Measurements from ENCODE around the gene PBOV1.

Gene PBOV1

DNA sequence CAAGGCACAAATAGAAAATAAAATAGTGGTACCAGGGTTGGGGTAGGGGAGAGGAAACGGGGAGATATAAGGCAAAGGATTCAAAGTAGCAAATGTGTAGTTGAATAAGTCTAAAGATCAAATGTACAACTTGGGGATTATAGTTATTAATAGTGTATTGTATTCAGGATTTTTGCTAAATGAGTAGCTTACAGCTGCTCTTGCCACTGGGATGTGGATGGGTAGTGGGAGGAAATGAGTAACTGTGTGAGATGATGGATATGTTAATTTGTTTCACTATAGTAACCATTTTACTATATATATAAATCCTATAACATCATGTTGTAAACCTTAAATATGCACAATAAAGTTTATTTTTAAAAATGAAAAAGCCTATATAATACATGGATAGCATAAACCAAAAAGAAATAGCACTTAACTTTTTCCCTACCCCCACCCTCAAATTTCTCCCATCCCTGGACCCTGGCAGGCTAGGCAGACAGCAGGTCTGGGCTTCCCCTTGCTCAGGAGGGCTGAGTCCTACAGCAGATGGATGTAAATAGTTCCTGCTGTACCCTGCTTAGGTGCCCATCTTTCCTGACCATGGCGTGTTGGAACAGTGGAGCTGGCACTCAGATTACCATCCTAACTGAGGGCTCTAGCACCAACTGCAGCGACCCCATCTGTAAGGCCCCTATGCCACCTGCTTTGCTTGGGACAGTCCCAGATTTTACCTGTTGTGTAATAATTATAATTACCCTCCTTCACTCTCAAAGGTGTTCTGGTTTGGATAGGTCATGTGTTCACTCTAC is 28.6 kb upstream of the PBOV1 start:
- peak overlapping the region; percentile 37; the same call in 1 of the 2 replicates for H3K27ac ChIP-seq
- TF ChIP-seq ZFX (IDR thresholded peaks at IDR 0.05; ENCODE audit: borderline replicate concordance), result no peak

DNA sequence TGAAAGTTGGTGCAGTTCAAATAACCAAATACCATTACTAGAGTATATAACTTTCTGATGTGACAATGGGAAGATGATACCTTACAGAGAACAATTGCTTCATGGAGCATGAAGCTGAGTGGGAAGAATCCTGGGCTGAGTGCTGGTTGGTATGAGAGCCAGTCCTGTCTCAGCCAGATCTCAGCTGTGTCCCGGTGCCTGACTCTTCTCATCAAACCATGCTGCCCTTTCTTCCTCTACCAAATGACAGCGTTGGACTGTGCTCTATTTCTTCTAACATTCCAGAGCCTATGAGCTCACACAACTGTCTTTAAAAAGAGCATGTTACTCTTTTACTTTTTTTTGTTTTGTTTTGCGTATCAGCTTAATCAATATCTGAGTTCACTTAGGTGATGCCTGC is 27.5 kb upstream of the PBOV1 start:
- H3K27ac ChIP-seq, result peak overlapping the region; percentile 37
- TF ChIP-seq, protein P1, sequence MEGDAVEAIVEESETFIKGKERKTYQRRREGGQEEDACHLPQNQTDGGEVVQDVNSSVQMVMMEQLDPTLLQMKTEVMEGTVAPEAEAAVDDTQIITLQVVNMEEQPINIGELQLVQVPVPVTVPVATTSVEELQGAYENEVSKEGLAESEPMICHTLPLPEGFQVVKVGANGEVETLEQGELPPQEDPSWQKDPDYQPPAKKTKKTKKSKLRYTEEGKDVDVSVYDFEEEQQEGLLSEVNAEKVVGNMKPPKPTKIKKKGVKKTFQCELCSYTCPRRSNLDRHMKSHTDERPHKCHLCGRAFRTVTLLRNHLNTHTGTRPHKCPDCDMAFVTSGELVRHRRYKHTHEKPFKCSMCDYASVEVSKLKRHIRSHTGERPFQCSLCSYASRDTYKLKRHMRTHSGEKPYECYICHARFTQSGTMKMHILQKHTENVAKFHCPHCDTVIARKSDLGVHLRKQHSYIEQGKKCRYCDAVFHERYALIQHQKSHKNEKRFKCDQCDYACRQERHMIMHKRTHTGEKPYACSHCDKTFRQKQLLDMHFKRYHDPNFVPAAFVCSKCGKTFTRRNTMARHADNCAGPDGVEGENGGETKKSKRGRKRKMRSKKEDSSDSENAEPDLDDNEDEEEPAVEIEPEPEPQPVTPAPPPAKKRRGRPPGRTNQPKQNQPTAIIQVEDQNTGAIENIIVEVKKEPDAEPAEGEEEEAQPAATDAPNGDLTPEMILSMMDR (IDR thresholded peaks at IDR 0.05), result no peak
- no peak for TF ChIP-seq ZFX (IDR thresholded peaks at IDR 0.05; ENCODE audit: borderline replicate concordance)

DNA sequence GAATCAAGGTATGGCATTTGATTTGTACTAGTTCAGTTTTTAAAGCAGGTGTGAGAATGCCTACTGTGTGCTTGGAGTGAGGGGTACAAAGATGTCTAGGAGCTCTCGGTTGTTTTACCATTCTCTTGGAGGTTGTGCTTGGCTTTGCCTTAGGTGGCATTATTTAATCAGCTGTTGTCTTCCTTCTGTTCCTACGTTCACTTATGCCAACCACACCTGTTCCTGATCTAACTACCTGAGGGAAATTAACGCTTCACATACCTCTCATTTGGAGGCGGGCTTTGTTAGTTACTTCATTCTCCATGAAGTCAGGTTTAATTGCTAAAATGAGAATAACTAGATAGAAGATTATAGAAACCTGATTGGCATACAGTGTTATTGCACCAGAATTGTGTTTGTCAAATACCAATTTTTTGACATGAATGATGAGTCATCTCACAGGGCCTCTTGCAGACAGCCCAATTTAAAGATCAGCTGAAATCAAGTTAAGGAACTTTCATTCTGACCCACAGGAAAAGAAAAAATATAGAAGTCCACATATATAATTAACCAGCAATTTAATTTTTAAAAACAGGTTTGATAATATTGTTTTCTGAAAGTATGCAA is 24.8 kb upstream of the PBOV1 start:
- peak overlapping the region; percentile 100 for H3K27ac ChIP-seq
- no peak for TF ChIP-seq ZFX (IDR thresholded peaks at IDR 0.05; ENCODE audit: borderline replicate concordance)
- TF ChIP-seq, protein P1 (IDR thresholded peaks at IDR 0.05), result no peak

DNA sequence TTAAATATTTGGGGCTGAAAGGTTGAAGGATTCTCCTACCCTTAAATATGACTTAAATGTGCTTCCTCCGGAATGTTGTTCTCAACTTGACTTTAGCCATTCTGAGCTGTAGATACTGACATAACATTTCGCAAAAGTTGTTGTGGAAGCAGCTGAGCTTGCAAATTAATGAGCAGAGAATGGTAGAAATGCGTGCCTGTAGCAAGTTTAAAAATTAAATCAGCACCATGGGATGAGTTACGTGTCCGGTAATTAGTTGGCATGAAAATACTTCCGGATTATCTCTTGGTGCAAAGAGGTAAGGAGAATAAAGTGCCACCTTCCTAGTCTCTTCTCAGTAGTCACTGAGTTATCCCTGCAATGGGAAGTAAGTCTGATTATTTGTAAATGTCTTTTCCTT is 23.6 kb upstream of the PBOV1 start:
- TF ChIP-seq ZFX (IDR thresholded peaks at IDR 0.05; ENCODE audit: borderline replicate concordance), result no peak
- TF ChIP-seq, protein P1 (IDR thresholded peaks at IDR 0.05), result no peak
- H3K27ac ChIP-seq, result peak overlapping the region; percentile 100

DNA sequence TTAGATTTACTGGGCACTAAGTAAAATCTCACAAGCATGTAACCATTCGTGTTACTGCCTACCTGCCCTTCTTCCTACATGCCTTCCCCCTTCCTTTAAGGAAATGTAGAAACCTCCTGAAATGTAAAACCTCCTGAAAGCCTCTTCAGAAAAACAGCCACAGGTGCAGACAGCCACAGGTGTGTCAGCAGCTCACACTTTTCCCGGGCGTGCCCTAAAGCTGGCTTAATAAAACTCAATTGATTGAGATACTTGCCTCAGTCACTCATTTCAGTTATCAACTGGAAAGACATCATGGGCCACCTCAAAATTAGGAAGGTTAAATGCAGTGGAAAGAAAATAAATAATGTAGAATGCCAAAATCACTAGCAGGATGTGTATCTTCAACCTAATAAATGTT is 23.1 kb upstream of the PBOV1 start:
- TF ChIP-seq ZFX (IDR thresholded peaks at IDR 0.05; ENCODE audit: borderline replicate concordance), result no peak
- TF ChIP-seq, protein P1 (IDR thresholded peaks at IDR 0.05), result no peak
- peak overlapping the region; percentile 100 for H3K27ac ChIP-seq

DNA sequence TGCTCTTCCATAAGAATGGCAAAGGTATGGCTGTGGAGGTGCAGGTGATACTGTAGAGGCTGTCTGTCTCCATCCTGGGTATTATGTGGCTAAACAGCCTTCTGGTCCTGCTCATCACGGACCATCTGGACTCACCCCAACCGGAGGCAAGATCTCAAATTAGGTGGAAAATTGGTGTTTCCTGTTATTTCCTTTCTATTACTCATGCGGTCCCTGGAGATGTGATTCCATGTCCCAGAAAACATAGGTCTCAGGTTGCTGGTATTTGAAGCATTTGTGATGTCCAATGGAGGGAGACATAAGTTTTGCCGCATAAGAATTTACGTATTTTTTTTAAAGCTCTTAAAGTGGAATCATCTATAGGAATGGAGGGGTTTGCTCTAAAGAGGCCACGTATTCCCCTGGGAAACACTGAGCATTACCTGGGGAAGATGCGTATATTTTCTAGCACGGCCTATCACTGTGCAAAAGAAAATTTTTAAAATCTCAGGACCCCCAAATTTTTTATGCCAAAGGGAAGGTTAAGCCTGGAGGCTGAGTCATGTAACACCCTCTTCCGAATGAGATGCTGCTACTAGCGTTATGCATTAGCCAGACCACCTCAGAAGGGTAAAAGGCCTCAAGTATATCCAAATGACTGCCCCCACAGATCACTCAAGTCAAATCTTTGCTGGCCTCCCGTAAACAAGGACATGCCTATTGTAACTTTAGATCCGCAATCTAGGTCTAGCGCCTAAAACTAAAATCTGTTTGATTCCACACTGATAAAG is 22.4 kb upstream of the PBOV1 start:
- TF ChIP-seq, protein P1 (IDR thresholded peaks at IDR 0.05), result no peak
- TF ChIP-seq ZFX (IDR thresholded peaks at IDR 0.05; ENCODE audit: borderline replicate concordance), result no peak
- peak overlapping the region; percentile 100 for H3K27ac ChIP-seq

DNA sequence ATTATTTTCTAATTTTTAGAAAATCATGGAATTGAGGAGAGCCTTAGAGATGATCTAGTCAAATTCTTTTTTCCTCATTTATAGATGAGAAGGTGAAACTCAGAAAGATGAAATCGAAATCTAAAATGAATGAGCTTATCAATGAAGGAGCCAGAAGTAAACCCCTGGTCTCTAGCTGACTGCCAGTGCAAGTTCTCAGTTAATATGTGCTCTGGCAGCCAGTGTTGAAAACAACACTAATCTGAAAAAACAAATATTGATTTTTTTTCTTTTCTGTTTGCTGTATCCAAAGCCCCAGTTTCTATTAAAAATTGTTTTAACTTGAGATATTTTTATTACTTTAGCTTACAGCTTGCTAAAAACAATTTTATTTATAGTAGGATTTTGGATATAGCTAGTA is 21.5 kb upstream of the PBOV1 start:
- peak overlapping the region; percentile 100 for H3K27ac ChIP-seq
- TF ChIP-seq ZFX (IDR thresholded peaks at IDR 0.05; ENCODE audit: borderline replicate concordance), result no peak
- TF ChIP-seq, protein P1 (IDR thresholded peaks at IDR 0.05), result no peak
